ENCODE results near the gene TMSB15B. TPM values are rescaled to one million over a fixed set of nuclear protein-coding genes. Genes with fewer than 3 reads are reported as not detected.
"Not testable (repeated sequence)": the region's sequence is repeated elsewhere in the genome, so short reads cannot be mapped to it uniquely, and the experiment has no call there.

Gene TMSB15B
- total RNA-seq (1 to 10 TPM; 7.2 TPM), total RNA-seq (0.81 to 1.4 reads per million in 2 donors)

DNA sequence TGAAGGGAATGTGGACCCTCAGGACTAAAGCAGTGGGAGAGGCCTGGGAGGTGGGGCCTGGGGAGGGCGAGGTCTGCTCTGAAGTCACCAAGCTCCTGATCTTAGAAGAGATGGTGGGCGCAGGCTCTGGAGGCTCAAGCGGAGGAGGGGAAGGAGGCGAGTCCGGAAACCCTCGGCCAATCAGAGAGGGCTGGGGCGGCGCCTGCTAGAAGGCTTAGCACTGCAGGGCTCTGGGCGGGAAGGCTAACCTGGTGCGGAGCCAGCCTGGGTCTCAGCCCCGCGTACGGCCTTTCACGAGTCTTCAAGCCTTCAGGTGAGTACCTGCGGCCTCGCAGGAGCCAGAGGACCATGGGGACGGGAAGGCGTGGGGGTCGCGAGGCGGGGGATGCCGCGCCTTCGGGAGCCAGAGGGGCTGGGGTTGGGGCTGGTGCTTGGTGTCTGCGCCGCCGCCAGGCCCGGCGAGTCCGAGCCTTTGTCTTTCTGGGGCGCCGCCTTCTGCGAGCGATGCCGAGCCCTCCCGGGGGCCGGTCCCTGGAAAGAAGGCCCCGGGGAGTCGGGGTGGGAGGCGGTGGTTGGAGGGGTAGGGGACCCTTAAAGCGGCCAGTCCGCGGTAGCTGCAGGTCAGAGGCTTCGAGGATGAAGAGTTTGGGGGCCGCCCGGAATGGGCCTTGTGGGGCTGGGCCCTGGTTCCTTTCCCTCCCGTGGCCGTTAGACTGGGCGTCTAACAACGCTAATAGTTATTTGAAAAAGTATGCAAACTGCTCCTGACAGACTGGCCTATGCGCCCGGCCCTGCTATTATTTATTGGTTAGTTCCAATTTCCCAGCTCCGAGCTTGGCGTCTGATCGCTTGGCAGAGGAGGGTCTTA lies at the start of gene TMSB15B:
TMSB15B (plus strand) TSS at position 217 of the 868 bp plus-strand sequence.
- H3K27me3 Mint-ChIP-seq; H3K9me3 ChIP-seq (ENCODE audit: control insufficient read depth, low read length, poor library complexity, severe bottlenecking); H3K4me1 Mint-ChIP-seq; H3K36me3 Mint-ChIP-seq (ENCODE audit: low read depth); H3K27ac Mint-ChIP-seq; DNase-seq; H3K4me3 Mint-ChIP-seq: not testable (repeated sequence)
- ATAC-seq, result peak; percentile 99

DNA sequence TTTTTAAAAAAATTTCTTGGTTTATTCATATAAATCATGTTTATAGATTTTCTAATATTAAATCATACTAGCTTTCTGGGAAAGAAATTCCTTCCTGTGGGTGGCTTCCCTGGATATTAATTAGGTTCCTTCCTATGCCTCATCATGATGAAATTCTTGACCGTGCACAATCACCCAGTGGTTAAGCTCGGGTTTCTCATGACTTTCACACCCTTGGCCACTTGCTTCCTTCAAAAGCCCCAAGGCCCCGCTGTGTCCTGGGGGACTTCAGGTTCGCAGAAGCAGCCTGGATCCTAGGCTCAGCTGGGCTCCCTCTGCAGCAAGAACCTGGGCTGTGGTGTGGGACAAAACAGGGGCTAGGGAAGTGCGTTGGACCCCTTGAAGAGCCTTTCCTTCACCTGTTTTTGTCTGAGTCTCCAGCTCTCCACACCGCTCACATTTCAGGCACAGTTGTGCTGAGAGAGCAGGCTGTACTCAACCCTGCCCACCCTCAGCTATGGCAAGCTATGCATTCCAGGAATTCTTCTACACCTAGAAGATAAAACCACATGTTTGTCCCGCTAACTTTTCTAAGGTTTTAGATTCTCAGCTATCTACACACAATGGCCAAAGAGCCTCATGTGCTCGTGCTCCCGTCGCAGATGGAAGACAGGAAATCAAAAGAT lies 48.9 kb upstream of the TMSB15B start:
- DNase-seq, result no peak
- H3K4me3 Mint-ChIP-seq, result no peak overlapping the region
- H3K4me1 Mint-ChIP-seq, result peaks cover 2% of the 10 kb centered on the region
- no peaks in the 10 kb centered on the region for H3K9me3 ChIP-seq (ENCODE audit: control insufficient read depth, low read length, poor library complexity, severe bottlenecking)
- H3K27me3 Mint-ChIP-seq, result no peaks in the 10 kb centered on the region
- H3K36me3 Mint-ChIP-seq (ENCODE audit: low read depth), result no peaks in the 10 kb centered on the region
- H3K27ac Mint-ChIP-seq, result no peak overlapping the region
- no peak for ATAC-seq

DNA sequence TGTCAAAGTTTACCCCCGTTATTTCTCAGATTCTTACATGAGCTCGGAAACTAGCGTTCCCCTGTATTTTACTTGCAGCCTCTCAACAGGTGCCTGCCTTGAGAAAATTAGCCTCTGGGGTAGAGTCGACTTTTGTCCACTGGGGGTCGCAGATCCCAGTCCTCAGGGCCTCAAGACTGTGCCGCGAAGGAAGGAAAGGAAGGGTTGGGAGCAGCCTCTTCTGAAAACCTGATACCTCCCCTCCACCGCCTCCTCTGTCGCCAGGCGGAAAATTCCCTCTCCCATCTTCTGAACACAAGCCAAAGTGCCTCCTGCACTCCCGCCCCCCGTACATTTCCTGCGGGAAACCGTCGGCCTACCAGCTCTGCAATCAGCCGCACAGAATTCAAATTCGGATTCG lies 44.4 kb upstream of the TMSB15B start:
- H3K4me3 Mint-ChIP-seq, result peak overlapping the region; percentile 95
- H3K4me1 Mint-ChIP-seq, result peaks cover 13% of the 10 kb centered on the region
- H3K27ac Mint-ChIP-seq, result peak overlapping the region; percentile 86
- H3K9me3 ChIP-seq (ENCODE audit: control insufficient read depth, low read length, poor library complexity, severe bottlenecking), result no peaks in the 10 kb centered on the region
- peak in 2 of 3 donors; percentile 13 to 20 for DNase-seq
- H3K27me3 Mint-ChIP-seq, result no peaks in the 10 kb centered on the region
- ATAC-seq, result peak; percentile 48
- no peaks in the 10 kb centered on the region for H3K36me3 Mint-ChIP-seq (ENCODE audit: low read depth)

DNA sequence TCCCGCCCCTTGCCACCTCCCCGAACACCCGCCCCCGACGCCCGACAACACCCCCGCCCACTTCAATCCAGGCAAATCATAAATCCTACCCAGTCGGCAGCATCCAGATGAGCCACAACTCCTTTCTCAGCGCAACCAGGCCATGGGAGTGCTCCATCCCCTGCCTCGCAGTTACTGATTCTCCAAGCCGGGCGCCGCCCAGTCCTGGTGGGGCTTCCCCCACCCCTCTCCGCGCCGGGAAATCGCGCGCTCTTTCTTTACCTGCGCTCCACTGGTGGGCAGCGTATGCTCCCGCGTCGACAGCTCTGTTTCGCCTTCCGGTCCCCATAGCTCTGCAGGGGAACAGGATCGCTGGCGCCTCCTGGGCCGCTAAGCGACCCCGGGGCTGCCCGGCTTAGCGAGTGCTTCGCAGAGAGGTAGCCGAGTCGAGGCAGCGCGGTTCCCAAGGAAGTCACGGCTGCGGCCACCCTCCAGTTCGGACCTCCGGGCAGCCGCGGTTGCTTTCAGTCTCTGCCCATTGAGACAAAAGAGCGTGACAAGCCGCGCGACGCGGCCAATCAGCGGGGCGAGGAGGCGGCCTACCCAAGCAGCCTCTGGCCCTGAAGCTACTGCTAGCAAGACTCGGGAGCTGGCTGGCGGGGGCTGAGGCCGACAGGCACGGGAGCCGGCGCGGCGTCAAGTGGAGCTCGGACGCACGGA lies 43.7 kb upstream of the TMSB15B start:
- H3K27ac Mint-ChIP-seq, result peak overlapping the region; percentile 86
- no peaks in the 10 kb centered on the region for H3K27me3 Mint-ChIP-seq
- ATAC-seq, result peak; percentile 83
- H3K4me3 Mint-ChIP-seq, result peak overlapping the region; percentile 95
- H3K36me3 Mint-ChIP-seq (ENCODE audit: low read depth), result no peaks in the 10 kb centered on the region
- peak; percentile 36 to 45 (median 40) for DNase-seq
- no peaks in the 10 kb centered on the region for H3K9me3 ChIP-seq (ENCODE audit: control insufficient read depth, low read length, poor library complexity, severe bottlenecking)
- peaks cover 13% of the 10 kb centered on the region for H3K4me1 Mint-ChIP-seq

DNA sequence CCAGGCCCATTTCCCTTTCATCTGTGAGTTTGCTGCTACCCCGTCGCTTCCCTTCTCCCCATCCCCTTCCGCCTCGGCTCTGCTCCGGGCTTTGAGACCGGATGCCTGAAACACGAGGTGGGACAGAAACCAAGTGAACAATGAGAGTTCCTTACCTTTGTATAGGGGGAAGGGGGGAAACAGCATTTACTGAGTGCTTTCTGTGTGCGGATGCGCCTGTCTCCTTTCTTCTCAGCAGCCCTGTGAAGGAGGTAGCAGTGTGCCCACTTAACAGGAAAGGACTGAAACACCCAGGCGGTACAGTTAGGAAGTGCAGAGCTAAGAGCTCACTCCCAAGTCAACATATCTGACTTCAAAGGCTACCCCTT lies 43.2 kb upstream of the TMSB15B start:
- peaks cover 13% of the 10 kb centered on the region for H3K4me1 Mint-ChIP-seq

DNA sequence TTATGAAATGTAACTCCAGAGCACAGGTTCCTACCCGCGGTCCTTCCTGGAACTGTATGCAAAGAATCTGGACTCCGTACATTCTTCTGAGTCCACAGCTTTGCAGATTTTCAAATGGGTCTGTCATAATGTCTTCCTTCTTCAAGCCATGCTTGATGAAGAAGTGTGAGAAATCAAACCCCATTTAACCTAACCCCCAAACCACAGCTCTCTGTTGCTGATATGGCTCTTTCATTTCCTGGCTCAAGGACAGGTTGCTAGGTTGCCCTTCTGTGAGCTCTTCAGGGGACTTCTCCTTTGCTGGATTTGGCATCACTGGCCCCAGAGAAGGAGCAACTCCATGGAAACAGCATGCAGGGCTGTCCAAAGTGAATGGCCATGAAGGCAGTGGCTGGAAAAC lies 41.9 kb upstream of the TMSB15B start:
- H3K36me3 Mint-ChIP-seq (ENCODE audit: low read depth); H3K9me3 ChIP-seq (ENCODE audit: control insufficient read depth, low read length, poor library complexity, severe bottlenecking); DNase-seq; ATAC-seq; H3K27me3 Mint-ChIP-seq: not testable (repeated sequence)
- H3K4me1 Mint-ChIP-seq, result peaks cover 14% of the 10 kb centered on the region
- peak overlapping the region; percentile 41 for H3K4me3 Mint-ChIP-seq
- H3K27ac Mint-ChIP-seq, result peak overlapping the region; percentile 41

More for the DNA sequence above, 43.2 kb upstream of the TMSB15B start:
- Mint-ChIP-seq H3K27ac (peak overlapping the region; percentile 86), H3K27me3 (no peaks in the 10 kb centered on the region), H3K4me3 (peak overlapping the region; percentile 95), H3K36me3 (ENCODE audit: low read depth) (no peaks in the 10 kb centered on the region)
- H3K9me3 ChIP-seq (ENCODE audit: control insufficient read depth, low read length, poor library complexity, severe bottlenecking), result no peaks in the 10 kb centered on the region
- peak in 1 of 3 donors; percentile 9 for DNase-seq
- ATAC-seq, result peak; percentile 70

DNA sequence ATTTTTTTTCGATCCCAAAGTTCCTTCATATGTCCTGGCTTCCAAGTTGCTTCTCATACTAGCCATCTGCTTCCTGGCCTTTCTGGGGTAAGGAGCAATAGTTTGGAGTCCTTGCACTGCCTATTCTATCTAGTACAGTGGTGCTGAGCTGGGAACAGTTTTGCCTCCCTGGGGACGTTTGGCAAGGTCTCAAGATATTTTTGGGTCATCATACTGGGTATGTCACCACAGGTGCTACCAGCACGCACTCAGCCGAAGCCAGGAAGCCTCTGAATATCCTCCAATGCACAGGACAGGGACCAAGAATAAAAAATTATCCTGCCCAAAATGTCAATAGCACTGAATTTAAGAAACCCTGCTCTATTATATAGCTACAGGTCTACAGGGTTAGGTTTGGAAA lies 35.4 kb upstream of the TMSB15B start:
- no peaks in the 10 kb centered on the region for H3K9me3 ChIP-seq (ENCODE audit: control insufficient read depth, low read length, poor library complexity, severe bottlenecking)
- no peak for DNase-seq
- ATAC-seq, result no peak
- no peaks in the 10 kb centered on the region for H3K27me3 Mint-ChIP-seq
- peaks cover 12% of the 10 kb centered on the region for H3K4me1 Mint-ChIP-seq
- no peak overlapping the region for H3K4me3 Mint-ChIP-seq
- peaks cover 2% of the 10 kb centered on the region for H3K36me3 Mint-ChIP-seq (ENCODE audit: low read depth)
- no peak overlapping the region for H3K27ac Mint-ChIP-seq

DNA sequence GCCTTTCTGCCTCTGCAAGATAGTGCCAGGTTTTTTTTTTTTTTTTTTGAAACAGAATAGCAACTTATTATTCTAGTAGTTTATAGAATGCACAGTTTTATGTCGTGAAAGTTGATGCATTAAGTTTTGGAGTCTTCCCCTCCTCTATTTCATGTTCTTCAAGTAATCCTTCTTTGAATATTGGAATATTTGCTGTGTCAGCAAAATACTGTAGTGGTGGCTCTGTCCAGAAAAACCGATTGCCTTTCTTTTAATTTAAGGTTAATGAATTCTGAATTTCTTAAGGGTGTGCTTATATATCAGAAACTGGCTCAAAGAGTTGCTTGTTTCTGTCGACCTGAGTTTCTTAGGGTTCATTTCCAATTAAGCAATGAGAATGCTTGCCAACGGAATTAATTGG lies 34.8 kb upstream of the TMSB15B start:
- ATAC-seq (no peak), DNase-seq (no peak)
- H3K9me3 ChIP-seq (ENCODE audit: control insufficient read depth, low read length, poor library complexity, severe bottlenecking), result no peaks in the 10 kb centered on the region
- no peak overlapping the region for H3K4me3 Mint-ChIP-seq
- peaks cover 2% of the 10 kb centered on the region for H3K36me3 Mint-ChIP-seq (ENCODE audit: low read depth)
- H3K27me3 Mint-ChIP-seq, result no peaks in the 10 kb centered on the region
- no peak overlapping the region for H3K27ac Mint-ChIP-seq
- peaks cover 12% of the 10 kb centered on the region for H3K4me1 Mint-ChIP-seq

DNA sequence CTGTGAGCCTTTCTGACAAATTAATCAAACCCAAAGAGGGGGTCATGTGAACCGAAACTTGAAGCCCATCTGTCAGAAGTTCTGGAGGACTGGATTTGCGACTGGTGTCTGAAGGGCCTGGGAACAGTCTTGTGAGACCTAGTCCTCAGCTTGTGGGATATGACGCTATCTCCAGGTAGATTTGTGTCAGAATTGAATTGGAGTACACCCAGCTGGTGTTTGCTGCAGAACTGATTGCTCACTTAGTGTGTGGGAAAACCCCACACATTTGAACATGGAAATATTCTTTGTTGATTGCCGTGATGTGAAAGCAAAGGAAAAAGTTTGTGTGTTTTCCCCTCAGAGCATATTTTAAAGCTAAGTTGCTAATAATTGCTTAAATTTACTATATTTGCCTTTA lies 30.3 kb upstream of the TMSB15B start:
- Mint-ChIP-seq H3K4me1 (peaks cover 6% of the 10 kb centered on the region), H3K27ac (no peak overlapping the region), H3K36me3 (ENCODE audit: low read depth) (peaks cover 2% of the 10 kb centered on the region), H3K4me3 (no peak overlapping the region), H3K27me3 (no peaks in the 10 kb centered on the region)
- H3K9me3 ChIP-seq (ENCODE audit: control insufficient read depth, low read length, poor library complexity, severe bottlenecking), result no peaks in the 10 kb centered on the region
- DNase-seq, result no peak
- ATAC-seq, result no peak

DNA sequence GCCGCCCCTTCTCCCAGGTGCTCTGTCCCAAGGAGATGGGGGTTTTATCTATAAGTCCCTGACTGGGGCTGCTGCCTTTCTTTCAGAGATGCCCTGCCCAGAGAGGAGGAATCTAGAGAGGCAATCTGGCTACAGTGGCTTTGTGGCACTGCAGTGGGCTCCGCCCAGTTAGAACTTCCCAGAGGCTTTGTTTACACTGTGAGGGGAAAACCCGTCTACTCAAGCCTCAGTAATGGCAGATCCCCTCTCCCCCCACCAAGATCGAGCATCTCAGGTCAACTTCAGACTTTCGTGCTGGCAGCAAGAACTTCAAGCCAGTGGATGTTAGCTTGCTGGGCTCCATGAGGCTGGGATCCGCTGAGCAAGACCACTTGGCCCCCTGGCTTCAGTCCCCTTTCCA lies 22.2 kb upstream of the TMSB15B start:
- not testable (repeated sequence) for DNase-seq; H3K27me3 Mint-ChIP-seq; H3K27ac Mint-ChIP-seq; H3K4me3 Mint-ChIP-seq; ATAC-seq; H3K9me3 ChIP-seq (ENCODE audit: control insufficient read depth, low read length, poor library complexity, severe bottlenecking); H3K36me3 Mint-ChIP-seq (ENCODE audit: low read depth)
- peaks cover 24% of the 10 kb centered on the region for H3K4me1 Mint-ChIP-seq

DNA sequence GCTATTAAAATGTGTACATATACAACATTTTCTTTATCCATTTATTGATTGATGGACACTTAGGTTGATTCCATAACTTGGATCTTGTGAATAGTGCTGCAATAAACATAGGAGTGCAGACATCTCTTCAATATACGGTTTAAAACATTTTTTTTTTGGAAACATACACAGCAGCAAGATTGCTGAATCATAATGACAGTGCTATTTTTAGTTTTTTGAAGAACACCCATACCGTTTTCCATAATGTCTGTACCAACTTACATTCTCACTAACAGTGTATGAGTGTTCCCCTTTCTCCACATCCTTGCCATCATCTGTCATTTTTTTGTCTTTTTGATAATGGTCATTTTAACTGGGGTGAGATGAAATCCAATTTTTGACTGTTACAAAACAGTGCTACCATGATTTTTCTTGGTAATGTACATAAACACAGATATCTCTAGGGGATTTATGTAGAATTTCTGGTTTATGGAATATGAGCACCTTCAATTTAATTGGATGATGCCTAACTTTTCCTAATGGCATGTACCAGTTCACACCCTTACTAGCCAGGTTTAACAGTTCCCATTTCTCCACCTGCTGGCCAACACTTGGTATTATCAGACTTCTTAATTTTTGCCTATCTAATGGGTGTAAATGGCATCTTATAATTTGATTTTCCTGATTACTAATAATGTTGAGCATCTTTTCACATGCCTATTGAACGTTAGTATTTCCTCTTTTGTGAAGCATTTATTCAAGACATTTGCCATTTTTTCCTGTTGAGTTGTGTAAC lies 21.0 kb upstream of the TMSB15B start:
- ATAC-seq, result no peak
- no peaks in the 10 kb centered on the region for H3K27me3 Mint-ChIP-seq
- no peak for DNase-seq
- H3K36me3 Mint-ChIP-seq (ENCODE audit: low read depth), result no peaks in the 10 kb centered on the region
- no peak overlapping the region for H3K4me3 Mint-ChIP-seq
- H3K4me1 Mint-ChIP-seq, result peaks cover 21% of the 10 kb centered on the region
- H3K9me3 ChIP-seq (ENCODE audit: control insufficient read depth, low read length, poor library complexity, severe bottlenecking), result no peaks in the 10 kb centered on the region
- no peak overlapping the region for H3K27ac Mint-ChIP-seq

DNA sequence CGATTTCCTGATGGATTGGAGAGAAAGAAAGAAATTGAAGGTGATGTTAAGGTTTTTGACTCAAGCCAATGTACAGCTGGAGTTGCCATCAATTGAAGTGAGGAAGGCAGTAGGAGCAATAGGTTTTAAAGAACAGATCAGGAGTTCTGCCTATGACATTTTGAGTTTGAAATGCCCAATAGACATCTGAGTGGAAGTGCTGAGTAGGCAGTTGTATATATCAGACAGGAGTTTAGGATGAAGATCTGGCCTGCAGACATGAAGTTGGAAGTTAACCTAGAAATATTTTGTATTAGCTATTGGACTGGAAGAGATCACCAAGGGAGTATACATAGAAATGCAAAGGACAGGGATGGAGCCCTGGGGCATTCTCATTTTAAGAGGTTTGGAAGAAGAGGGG lies 12.9 kb upstream of the TMSB15B start:
- Mint-ChIP-seq H3K27me3 (no peaks in the 10 kb centered on the region), H3K4me1 (no peaks in the 10 kb centered on the region)

DNA sequence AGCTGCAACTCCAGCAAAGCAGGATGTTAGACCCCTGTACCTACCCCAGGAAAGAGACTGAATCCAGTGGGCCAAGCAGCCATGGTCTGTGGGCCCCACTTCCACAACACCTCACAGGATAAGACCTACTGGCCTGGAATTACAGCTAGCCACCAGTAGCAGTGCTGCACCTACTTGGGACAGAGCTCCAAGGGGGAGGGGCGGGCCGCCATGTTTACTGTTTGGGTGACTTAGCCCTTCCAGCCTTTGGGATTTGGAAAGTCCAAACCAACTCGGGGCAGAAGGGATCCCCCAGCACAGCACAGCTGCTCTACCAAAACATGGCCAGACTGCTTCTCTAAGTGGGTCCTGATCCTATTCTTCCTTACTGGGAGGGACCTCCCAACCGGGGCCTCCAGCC lies 9.1 kb upstream of the TMSB15B start:
- H3K36me3 Mint-ChIP-seq (ENCODE audit: low read depth), result no peaks in the 10 kb centered on the region
- DNase-seq (no peak), ATAC-seq (no peak)
- H3K4me1 Mint-ChIP-seq, result no peaks in the 10 kb centered on the region
- no peaks in the 10 kb centered on the region for H3K9me3 ChIP-seq (ENCODE audit: control insufficient read depth, low read length, poor library complexity, severe bottlenecking)
- no peak overlapping the region for H3K27ac Mint-ChIP-seq
- no peaks in the 10 kb centered on the region for H3K27me3 Mint-ChIP-seq
- H3K4me3 Mint-ChIP-seq, result no peak overlapping the region

More for the DNA sequence above, 12.9 kb upstream of the TMSB15B start:
- Mint-ChIP-seq H3K4me3 (no peak overlapping the region), H3K27ac (no peak overlapping the region), H3K36me3 (ENCODE audit: low read depth) (no peaks in the 10 kb centered on the region)
- H3K9me3 ChIP-seq (ENCODE audit: control insufficient read depth, low read length, poor library complexity, severe bottlenecking), result no peaks in the 10 kb centered on the region
- no peak for ATAC-seq
- DNase-seq, result no peak
